Measurements from ENCODE around the gene AAGAB. TPM values are rescaled to one million over a fixed set of nuclear protein-coding genes. Genes with fewer than 3 reads are reported as not detected.

Gene AAGAB
- polyA plus RNA-seq, 1 donor from 2014 or later = 114 TPM

DNA sequence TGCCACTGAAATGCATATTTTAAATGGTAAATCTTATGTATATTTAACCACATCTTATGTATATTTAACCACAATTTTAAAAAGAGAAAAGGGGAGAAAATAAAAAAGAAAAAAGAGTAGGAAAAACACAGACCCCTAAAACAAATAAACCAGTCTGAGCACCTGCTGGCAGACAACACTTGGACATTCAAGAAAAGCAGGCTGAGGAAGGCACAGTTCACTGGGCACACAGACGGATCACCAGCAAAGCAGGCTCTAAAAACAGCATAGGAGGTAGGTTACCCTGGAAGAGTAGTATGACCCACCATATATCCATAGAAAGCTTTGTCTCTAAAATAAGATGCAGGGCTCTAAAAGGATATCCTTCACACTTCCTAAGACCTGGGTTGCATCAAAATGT is 27.0 kb downstream of the AAGAB start:
- Histone ChIP-seq H4K20me1 (ENCODE audit: insufficient read depth) (no peaks in the 10 kb centered on the region), H2AFZ (ENCODE audit: low read depth, low read length) (no peak overlapping the region), H3K27me3 (ENCODE audit: insufficient read depth, low read depth, low read length) (no peaks in the 10 kb centered on the region), H3K27ac (ENCODE audit: low read length) (no peak overlapping the region), H3K9me2 (ENCODE audit: insufficient read depth, low read length) (no peaks in the 10 kb centered on the region), H3K79me2 (replicated peaks; ENCODE audit: insufficient read depth, low read length) (no peaks in the 10 kb centered on the region), H3K4me2 (ENCODE audit: low read length) (no peak overlapping the region), H3K9ac (ENCODE audit: low read length) (no peak overlapping the region), H3K4me3 (ENCODE audit: low read length) (no peak overlapping the region), H3K9me3 (ENCODE audit: low read length) (no peaks in the 10 kb centered on the region), H3K36me3 (ENCODE audit: insufficient read depth, low read length) (peaks cover 1% of the 10 kb centered on the region), H3F3A (ENCODE audit: insufficient read depth, low read length, poor library complexity, severe bottlenecking) (no peaks in the 10 kb centered on the region)
- TF ChIP-seq EZH2 (IDR thresholded peaks at IDR 0.05; ENCODE audit: borderline replicate concordance, insufficient read depth, low read length, poor library complexity, severe bottlenecking) = no peak
- TF ChIP-seq SMC3 (conservative IDR thresholded peaks at IDR 0.05; ENCODE audit: poor library complexity) = no peak
- TF ChIP-seq RAD21 (conservative IDR thresholded peaks at IDR 0.05) = no peak
- TF ChIP-seq, protein P1, sequence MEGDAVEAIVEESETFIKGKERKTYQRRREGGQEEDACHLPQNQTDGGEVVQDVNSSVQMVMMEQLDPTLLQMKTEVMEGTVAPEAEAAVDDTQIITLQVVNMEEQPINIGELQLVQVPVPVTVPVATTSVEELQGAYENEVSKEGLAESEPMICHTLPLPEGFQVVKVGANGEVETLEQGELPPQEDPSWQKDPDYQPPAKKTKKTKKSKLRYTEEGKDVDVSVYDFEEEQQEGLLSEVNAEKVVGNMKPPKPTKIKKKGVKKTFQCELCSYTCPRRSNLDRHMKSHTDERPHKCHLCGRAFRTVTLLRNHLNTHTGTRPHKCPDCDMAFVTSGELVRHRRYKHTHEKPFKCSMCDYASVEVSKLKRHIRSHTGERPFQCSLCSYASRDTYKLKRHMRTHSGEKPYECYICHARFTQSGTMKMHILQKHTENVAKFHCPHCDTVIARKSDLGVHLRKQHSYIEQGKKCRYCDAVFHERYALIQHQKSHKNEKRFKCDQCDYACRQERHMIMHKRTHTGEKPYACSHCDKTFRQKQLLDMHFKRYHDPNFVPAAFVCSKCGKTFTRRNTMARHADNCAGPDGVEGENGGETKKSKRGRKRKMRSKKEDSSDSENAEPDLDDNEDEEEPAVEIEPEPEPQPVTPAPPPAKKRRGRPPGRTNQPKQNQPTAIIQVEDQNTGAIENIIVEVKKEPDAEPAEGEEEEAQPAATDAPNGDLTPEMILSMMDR (IDR thresholded peaks at IDR 0.05; ENCODE audit: poor library complexity, severe bottlenecking) = no peak
- TF ChIP-seq, protein P2, sequence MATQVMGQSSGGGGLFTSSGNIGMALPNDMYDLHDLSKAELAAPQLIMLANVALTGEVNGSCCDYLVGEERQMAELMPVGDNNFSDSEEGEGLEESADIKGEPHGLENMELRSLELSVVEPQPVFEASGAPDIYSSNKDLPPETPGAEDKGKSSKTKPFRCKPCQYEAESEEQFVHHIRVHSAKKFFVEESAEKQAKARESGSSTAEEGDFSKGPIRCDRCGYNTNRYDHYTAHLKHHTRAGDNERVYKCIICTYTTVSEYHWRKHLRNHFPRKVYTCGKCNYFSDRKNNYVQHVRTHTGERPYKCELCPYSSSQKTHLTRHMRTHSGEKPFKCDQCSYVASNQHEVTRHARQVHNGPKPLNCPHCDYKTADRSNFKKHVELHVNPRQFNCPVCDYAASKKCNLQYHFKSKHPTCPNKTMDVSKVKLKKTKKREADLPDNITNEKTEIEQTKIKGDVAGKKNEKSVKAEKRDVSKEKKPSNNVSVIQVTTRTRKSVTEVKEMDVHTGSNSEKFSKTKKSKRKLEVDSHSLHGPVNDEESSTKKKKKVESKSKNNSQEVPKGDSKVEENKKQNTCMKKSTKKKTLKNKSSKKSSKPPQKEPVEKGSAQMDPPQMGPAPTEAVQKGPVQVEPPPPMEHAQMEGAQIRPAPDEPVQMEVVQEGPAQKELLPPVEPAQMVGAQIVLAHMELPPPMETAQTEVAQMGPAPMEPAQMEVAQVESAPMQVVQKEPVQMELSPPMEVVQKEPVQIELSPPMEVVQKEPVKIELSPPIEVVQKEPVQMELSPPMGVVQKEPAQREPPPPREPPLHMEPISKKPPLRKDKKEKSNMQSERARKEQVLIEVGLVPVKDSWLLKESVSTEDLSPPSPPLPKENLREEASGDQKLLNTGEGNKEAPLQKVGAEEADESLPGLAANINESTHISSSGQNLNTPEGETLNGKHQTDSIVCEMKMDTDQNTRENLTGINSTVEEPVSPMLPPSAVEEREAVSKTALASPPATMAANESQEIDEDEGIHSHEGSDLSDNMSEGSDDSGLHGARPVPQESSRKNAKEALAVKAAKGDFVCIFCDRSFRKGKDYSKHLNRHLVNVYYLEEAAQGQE (IDR thresholded peaks at IDR 0.05; ENCODE audit: borderline replicate concordance) = no peak
- TF ChIP-seq EP300 (conservative IDR thresholded peaks at IDR 0.05; ENCODE audit: poor library complexity, severe bottlenecking) = no peak
- no peak for TF ChIP-seq POLR2AphosphoS5 (IDR thresholded peaks at IDR 0.05)
- TF ChIP-seq TAF1 (IDR thresholded peaks at IDR 0.05; ENCODE audit: low read depth) = no peak

GRCh38 chr15:67225336-67225735 is 29.1 kb downstream of the AAGAB start:
- Histone ChIP-seq H3K4me2 (ENCODE audit: low read length) (no peak overlapping the region), H3K79me2 (replicated peaks; ENCODE audit: insufficient read depth, low read length) (no peaks in the 10 kb centered on the region), H3K9me3 (ENCODE audit: low read length) (no peaks in the 10 kb centered on the region), H4K20me1 (ENCODE audit: insufficient read depth) (no peaks in the 10 kb centered on the region), H3K4me3 (ENCODE audit: low read length) (no peak overlapping the region), H3K36me3 (ENCODE audit: insufficient read depth, low read length) (no peaks in the 10 kb centered on the region), H2AFZ (ENCODE audit: low read depth, low read length) (no peak overlapping the region), H3F3A (ENCODE audit: insufficient read depth, low read length, poor library complexity, severe bottlenecking) (no peaks in the 10 kb centered on the region), H3K27ac (ENCODE audit: low read length) (no peak overlapping the region), H3K9ac (ENCODE audit: low read length) (no peak overlapping the region), H3K27me3 (ENCODE audit: insufficient read depth, low read depth, low read length) (no peaks in the 10 kb centered on the region), H3K9me2 (ENCODE audit: insufficient read depth, low read length) (no peaks in the 10 kb centered on the region)
- TF ChIP-seq, protein P2 (IDR thresholded peaks at IDR 0.05; ENCODE audit: borderline replicate concordance) = no peak
- TF ChIP-seq EP300 (conservative IDR thresholded peaks at IDR 0.05; ENCODE audit: poor library complexity, severe bottlenecking) (no peak), POLR2AphosphoS5 (IDR thresholded peaks at IDR 0.05) (no peak), SMC3 (conservative IDR thresholded peaks at IDR 0.05; ENCODE audit: poor library complexity) (no peak), TAF1 (IDR thresholded peaks at IDR 0.05; ENCODE audit: low read depth) (no peak), EZH2 (IDR thresholded peaks at IDR 0.05; ENCODE audit: borderline replicate concordance, insufficient read depth, low read length, poor library complexity, severe bottlenecking) (no peak), RAD21 (conservative IDR thresholded peaks at IDR 0.05) (no peak), MXI1 (conservative IDR thresholded peaks at IDR 0.05; ENCODE audit: poor library complexity, severe bottlenecking) (no peak)
- TF ChIP-seq, protein P1 (IDR thresholded peaks at IDR 0.05; ENCODE audit: poor library complexity, severe bottlenecking) = no peak

Data from neural cell (in vitro differentiated cells).